ENCODE measurements around the gene CAPN10. TPM values are rescaled to one million over a fixed set of nuclear protein-coding genes. Genes with fewer than 3 reads are reported as not detected.

The CAPN10 gene
- total RNA-seq, 1 donor from 2014 or later = 31.2 TPM

DNA sequence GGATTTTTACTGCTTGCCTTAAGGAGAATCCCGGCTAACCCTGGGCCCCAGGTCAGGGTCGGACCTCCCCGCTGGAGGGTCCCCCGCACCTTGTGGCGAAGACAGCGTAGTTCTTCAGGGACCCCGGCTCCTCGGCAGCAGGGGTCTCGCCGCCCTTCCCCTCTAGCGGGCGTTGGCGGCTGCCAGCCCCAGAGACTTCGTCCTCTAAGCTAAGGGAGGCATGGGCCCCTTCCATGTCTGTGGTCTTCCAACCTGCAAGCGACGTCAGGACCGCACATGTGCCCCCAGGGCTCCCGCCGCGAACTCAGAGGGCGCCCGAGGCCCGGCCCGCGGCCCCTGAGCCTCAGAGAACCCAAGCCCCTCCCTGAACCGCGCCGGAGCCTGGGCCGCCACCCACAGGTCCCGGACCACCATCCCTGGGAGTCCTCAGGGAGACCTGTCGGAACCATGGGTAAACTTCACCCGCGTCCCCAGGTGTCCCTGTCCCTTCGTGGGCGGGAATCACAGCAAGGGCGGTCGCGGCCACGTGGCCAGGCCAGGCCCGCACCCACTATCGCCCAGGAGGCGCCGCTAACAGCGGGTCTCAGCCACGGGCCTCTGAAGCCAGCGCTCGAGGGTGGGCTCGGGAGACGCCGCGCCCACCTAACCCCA, 29.3 kb upstream of the CAPN10 start:
- Histone ChIP-seq H3K4me1 (peaks cover 60% of the 10 kb centered on the region), H3K9me3 (replicated peaks) (no peaks in the 10 kb centered on the region), H3K4me3 (peak overlapping the region; percentile 64), H3K27me3 (ENCODE audit: low read depth) (no peaks in the 10 kb centered on the region), H3K36me3 (peaks cover 13% of the 10 kb centered on the region), H3K27ac (replicated peaks) (no peak overlapping the region)
- DNase-seq = no peak
- intact Hi-C loops (cut with micrococcal nuclease) = no loop called here
- TF ChIP-seq, protein P1, sequence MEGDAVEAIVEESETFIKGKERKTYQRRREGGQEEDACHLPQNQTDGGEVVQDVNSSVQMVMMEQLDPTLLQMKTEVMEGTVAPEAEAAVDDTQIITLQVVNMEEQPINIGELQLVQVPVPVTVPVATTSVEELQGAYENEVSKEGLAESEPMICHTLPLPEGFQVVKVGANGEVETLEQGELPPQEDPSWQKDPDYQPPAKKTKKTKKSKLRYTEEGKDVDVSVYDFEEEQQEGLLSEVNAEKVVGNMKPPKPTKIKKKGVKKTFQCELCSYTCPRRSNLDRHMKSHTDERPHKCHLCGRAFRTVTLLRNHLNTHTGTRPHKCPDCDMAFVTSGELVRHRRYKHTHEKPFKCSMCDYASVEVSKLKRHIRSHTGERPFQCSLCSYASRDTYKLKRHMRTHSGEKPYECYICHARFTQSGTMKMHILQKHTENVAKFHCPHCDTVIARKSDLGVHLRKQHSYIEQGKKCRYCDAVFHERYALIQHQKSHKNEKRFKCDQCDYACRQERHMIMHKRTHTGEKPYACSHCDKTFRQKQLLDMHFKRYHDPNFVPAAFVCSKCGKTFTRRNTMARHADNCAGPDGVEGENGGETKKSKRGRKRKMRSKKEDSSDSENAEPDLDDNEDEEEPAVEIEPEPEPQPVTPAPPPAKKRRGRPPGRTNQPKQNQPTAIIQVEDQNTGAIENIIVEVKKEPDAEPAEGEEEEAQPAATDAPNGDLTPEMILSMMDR (IDR thresholded peaks at IDR 0.05; ENCODE audit: borderline replicate concordance) = no peak

DNA sequence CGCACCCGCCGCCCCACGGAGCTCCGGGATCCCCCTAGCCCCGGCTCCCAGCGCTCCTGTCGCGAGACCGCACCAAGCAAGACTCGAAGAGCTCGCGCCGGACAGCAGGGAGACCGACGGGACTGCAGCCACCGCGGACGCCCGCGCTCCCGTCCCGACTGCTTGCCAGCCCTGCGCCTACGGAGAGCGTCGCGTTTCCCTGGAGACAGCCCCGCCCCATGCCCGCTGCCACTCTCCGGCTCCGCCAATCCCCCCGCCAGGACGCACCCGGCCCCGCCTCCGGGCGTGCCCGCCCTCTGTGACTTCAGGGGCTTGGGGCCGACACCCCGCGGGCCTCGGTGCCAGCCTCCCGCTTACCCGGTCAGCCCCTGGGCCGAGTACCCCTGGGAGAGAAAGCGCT, 28.7 kb upstream of the CAPN10 start, which contains the start of gene ANKMY1:
Gene ANKMY1 (minus strand): TSS at position 181 of the 400 bp plus-strand sequence. CDS start 653 bp downstream, outside the sequence.
- no peaks in the 10 kb centered on the region for H3K9me3 ChIP-seq (replicated peaks)
- peaks cover 66% of the 10 kb centered on the region for H3K4me1 ChIP-seq
- intact Hi-C loops (cut with micrococcal nuclease) = no loop called here
- no peak within 1 kb of the TSS for H3K27ac ChIP-seq (replicated peaks)
- peak within 1 kb of the TSS; percentile 64 for H3K4me3 ChIP-seq
- peaks cover 17% of the 10 kb centered on the region for H3K36me3 ChIP-seq
- DNase-seq = peak; percentile 69
- no peaks in the 10 kb centered on the region for H3K27me3 ChIP-seq (ENCODE audit: low read depth)
- TF ChIP-seq, protein P1 (IDR thresholded peaks at IDR 0.05; ENCODE audit: borderline replicate concordance) = no peak

DNA sequence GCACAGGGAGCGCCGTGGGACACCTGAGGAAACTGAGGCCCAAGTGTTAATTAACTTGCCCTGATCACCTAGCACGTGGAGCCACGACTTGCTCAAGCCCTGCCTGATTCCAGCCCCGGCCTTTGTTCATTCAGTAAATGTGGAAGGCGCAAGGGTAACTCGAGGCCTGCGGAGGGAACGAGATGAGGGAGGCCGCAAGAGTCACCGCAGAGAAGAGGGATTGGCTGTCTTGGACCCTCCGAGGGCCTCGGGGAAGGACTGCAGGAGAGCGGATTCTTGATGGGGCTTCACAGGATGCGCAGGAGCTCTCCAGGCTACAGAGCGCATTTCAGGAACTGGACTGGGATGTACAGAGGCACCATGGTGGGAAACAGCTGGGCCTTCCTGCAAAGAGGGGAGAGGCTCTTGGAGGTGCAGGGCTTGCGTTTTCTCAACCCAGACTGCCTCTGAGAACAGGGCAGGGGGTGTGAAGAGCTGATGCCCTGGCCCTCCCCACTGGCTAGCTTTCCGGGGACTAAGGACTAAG, 28.2 kb upstream of the CAPN10 start:
- TF ChIP-seq, protein P1 (IDR thresholded peaks at IDR 0.05; ENCODE audit: borderline replicate concordance) = no peak
- peak overlapping the region; percentile 64 for H3K4me3 ChIP-seq
- H3K4me1 ChIP-seq = peaks cover 66% of the 10 kb centered on the region

DNA sequence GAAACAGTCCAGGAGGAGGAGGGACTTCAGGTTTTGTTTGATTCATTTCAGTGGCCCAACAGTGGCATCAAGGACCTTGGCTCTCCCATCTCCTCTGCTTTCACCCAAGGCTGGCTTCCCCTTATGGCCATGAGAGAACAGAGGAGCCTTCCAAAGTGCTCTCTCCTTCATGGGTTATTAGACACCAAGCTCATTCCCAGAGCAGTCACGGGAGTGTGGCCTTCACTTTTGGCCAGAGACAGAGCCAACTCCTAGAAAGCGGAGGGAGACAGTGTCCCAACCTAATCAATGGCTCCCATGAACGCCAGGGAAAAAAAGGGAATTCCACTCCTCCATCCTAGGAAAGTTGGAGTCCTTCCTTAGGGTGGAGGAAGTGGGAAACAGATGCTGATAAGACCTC, 27.2 kb upstream of the CAPN10 start:
- TF ChIP-seq, protein P1 (IDR thresholded peaks at IDR 0.05; ENCODE audit: borderline replicate concordance) = no peak
- no peaks in the 10 kb centered on the region for H3K9me3 ChIP-seq (replicated peaks)
- H3K36me3 ChIP-seq = peaks cover 9% of the 10 kb centered on the region
- no peak for DNase-seq
- no peak overlapping the region for H3K27ac ChIP-seq (replicated peaks)
- peaks cover 61% of the 10 kb centered on the region for H3K4me1 ChIP-seq
- no peaks in the 10 kb centered on the region for H3K27me3 ChIP-seq (ENCODE audit: low read depth)
- intact Hi-C loops (cut with micrococcal nuclease) = no loop called here
- no peak overlapping the region for H3K4me3 ChIP-seq

More for the DNA sequence above, 28.2 kb upstream of the CAPN10 start:
- Histone ChIP-seq H3K36me3 (peaks cover 14% of the 10 kb centered on the region), H3K27me3 (ENCODE audit: low read depth) (no peaks in the 10 kb centered on the region), H3K27ac (replicated peaks) (no peak overlapping the region), H3K9me3 (replicated peaks) (no peaks in the 10 kb centered on the region)
- intact Hi-C loops (cut with micrococcal nuclease) = no loop called here
- no peak for DNase-seq

DNA sequence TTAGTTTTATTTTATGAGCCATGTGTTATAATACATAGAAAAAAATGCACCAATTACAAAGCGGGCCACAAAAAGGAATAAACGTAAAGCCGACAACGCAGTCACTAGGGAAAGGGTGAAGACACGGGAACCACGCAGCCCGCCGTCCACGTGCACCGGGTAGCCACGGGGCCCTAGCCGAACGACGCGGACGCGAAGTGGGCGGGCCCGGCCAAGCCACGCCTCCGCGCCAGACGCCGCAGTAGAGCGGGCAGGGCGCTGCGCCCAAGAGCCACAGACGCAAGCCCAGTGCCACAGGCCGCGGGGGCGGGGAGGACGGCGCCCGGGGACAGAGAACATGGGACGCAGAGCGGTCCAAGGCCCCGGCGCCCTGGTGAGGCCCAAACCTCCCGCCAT, 26.5 kb upstream of the CAPN10 start, which contains the start of gene DUSP28:
Gene DUSP28 (plus strand): TSS at position 274 of the 396 bp plus-strand sequence. CDS start 328 bp downstream, outside the sequence.
- H3K4me1 ChIP-seq = peaks cover 62% of the 10 kb centered on the region
- H3K9me3 ChIP-seq (replicated peaks) = no peaks in the 10 kb centered on the region

More for the DNA sequence above, 26.5 kb upstream of the CAPN10 start, which contains the start of gene DUSP28:
- peaks cover 5% of the 10 kb centered on the region for H3K36me3 ChIP-seq
- peak within 1 kb of the TSS; percentile 86 for H3K4me3 ChIP-seq
- no peaks in the 10 kb centered on the region for H3K27me3 ChIP-seq (ENCODE audit: low read depth)
- intact Hi-C loops (cut with micrococcal nuclease) = no loop called here
- TF ChIP-seq, protein P1 (IDR thresholded peaks at IDR 0.05; ENCODE audit: borderline replicate concordance) = no peak
- H3K27ac ChIP-seq (replicated peaks) = peak within 1 kb of the TSS; percentile 99
- DNase-seq = peak; percentile 94
